Fibroblast of the conjunctiva (primary cell): ENCODE measurements around the gene CTRB2.
"Not testable (repeated sequence)": the region's sequence is repeated elsewhere in the genome, so short reads cannot be mapped to it uniquely, and the experiment has no call there.

Source experiments
- DNase-seq: peaks from one replicate; pipeline ENCODE4 v3.0.0-alpha.2; 2010; ENCODE audit warnings: low read depth

Gene CTRB2

DNA sequence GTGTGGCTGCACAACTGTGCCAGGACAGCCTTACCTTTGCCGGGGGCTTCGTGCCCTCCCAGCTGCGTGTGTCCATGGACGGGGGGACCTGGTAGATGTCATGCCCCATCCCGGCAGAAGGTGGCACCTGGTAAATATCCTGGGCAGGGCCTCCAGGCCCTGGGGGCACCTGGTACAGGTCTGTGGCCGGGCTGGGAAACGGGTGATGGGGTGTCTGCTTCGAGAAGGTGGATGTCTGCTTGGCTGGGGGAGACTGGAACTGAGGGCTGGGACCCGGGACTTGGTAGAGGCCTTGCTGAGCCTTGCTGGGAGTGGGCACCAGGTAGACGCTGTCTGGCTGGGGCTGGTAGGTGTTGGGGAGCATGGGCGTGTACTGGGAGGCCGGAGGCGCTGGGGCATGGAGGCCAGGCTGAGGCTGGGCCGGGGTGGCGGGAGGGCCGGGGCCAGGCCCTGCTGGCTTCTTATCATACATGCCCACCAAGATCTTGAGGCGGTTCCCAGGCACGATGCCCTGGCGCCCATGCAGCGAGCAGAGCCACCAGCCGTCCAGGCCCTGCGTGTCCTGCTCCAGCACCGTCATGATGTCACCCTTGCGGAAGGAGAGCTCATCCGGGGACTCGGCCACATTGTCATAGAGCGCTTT lies 35.6 kb upstream of the CTRB2 start:
- DNase-seq = not testable (repeated sequence)

DNA sequence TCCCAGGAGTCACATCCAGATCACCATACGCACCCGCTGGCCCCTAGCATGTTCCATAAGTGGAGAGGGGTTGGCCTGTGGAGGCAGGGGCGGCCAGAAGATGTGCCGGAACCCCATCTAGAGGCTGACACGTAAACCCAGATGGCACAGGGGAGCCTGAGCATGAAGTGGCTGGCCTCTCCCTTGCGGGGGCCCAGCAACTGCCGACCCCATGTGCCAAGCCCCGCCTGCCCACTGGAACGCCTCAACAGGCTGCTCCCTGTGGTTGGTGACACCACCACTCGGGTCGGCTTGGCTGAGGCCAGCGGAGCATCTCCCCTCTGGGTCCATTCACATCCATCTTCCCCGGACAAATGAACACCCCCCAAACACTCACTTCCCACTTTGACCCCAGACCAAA lies 35.0 kb upstream of the CTRB2 start:
- no peak for DNase-seq

DNA sequence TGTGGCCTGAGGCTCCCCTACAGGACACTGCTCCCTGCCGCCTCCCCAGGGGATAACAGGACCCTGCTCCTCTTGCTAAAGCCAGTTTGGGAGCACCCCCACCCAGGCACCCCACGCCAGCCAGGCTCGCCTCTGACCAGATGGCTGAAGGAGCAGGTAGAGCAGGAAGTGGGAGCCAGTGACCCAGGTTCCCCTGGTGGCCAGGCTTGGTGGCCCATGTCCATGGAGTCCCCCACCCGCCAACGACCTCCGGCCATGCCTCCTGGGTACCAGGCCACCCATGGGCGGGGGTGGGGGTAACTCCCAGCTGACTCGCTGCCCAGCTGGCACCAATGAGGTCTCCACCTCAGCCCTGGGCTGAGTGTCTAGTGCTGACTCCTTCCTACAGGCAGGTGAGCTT lies 34.5 kb upstream of the CTRB2 start:
- no peak for DNase-seq

DNA sequence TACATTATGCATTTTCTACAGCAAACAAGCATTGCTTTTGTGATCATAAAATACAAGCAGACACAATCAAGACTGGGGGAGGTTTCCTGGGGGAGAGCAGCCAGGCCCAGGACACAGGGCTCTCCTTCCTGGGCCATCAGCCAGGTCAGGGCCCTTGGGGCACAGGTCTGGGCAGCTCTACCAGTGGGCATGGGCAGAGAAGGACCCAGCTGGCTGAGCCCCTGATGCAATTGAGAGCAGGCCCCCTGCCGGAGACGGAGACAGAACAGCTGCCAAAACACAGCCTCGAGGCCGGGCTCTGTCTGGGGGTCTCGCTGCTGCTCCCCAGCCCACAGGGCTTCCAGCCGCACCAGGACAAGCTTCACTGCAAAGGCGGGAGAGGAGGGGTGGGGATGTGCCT lies 33.7 kb upstream of the CTRB2 start:
- DNase-seq = not testable (repeated sequence)

DNA sequence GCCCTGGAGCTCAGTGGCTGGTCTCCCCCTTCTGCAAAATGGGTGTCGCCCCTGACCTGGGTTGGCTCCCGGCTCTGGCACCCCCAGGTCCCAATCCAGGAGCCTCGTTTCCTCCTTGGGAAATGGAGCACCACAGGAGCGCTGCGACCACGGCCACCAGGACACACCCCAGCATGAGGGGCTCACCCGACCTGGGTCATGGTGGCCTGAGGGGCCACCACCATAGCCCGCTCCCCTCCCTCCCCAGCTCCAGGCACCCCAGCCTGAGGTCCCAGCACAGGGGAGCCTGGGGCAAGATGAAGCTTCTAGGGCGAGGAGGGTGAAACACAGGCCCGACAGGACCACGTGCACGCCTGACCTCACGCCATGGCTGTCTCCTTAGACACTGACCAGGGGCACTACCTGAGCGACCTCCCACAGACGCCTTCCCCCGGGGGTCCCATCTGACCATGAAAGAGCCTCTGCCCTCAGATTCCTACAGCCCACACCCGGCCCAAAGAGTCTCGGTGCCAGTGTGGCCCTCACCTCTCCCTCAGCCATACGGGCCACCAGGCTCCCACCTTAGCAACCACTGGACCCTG lies 32.7 kb upstream of the CTRB2 start:
- no peak for DNase-seq

DNA sequence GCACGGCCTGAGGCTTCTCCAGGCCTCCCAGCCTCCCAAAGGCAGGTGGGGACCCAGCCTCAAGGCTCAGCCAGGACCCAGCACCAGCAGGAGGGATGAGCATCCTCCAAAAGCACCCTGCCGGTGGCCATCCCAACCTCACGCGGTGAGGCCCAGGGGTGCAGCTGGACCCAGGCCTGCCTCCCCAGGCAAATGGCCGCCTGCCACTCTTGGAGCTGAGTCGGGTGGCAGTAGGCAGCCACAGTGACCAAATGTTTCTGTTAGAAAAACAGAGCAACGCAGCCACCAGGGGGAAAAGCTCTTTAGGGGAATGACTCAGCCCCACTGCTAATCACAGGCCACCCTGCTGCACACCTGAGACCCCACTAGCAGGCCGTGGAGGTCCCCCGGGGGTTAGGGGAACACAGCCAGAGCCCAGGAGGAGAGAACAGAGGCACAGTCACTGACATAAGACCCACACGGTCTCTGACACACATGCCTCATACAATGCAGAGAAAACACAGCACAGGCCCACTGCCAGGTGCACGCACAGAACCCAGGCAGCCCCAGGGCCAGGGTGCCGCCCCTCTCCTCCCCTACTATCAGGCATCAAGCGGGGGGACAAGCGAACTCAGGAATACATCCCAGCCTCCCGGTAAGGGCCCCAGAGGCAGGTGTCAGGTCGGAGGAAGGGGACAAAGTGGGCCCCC lies 32.0 kb upstream of the CTRB2 start:
- no peak for DNase-seq

DNA sequence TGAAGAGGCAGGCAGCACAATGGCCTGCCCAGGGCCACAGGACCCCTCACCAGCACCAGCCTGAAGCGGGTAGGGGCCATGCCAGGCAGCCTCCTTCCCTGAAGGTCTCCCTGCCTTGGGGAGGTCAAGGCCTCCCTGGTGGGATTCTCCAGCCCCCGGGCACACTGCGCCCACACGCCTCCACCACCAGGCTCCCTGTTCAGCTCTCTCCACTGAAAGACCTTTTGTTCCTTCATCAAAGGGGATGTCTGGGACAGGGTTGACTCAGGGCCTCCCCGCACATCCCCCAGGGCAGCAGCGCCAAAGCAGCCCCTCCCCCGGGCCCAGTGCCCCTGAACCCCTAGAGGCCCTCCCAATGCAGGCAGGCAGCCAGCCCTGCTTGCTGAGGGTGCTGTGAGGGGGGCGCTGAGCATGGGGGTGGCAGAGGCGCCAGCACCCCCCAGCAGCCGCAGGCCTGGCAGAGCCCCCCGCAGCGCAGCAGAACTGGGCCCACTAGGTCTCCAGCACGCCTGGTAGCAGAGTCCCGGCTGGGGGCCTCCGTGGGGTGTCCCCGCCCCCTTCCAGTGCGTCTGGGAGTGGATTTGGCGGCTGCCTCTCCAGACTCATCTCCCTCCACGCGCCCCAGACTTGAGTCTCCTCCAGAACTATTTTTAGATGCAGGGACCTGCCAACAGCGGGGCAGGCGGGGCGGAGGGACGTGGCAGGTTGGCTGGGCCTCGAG lies 31.3 kb upstream of the CTRB2 start:
- DNase-seq = peak; percentile 76

DNA sequence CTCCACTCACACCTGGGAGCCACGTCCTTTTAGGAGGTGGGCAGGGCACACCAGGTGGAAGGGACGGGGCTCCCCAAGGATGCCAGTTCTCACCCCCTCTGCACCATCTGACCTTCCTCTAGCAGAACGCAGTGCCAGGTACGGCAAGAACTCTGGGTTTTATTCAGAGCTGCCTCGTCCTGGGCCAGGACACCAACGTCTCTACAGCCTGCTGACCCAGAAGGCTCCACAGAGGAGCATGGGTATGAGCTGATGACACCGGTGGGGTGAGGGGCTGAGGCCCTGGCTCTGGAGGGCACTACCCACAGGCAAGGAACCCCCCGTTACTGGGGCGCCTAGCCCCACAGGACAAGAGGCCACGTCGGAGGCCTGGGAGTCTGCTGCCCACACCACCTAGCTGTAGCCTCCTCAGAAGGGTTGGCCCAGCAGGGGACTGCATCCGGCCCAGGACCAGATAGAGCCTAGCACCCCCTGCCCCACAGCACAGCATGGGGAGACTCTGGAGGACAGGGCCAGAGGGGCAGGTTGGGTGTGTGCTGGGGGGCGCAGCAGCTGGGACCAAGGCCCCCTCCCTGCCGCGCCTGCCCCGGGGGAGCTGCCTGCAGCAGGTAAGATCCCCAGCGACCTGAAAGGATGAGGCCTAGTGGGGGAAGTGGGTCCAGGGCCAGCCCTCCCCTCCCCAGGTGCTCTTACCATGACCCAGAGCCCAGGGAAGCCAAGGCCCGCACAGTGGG lies 30.6 kb upstream of the CTRB2 start:
- DNase-seq = no peak

DNA sequence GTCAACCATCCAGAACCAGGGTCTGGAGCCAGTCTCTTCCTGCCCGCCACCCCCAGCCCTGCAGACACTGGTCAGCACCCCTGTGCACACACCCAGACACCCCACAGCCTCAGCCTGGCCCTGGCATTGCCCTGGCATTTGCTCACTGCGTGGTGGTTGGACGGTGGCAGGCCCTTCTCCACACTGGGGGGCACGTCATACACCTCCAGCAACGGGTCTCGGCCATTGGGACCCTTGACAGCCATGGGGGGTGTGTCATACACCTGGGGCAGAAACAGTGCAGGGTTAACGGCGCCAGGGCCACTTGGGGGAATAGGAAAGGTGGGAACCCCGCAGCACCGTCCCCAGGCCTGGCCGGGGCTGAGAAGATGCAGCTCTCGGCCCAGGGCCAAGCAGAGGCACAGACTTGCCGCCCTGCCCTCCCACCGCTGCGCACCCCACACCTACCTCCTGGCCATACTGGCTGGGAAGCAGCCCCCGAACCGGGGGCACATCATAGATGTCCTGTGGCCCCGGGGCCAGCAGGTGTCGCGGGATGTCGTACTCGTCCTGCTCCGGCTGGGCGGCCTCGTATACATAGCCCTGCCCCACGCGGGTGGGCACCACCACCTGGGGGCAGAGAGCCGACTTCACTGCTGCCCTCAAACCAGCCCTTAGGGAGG lies 29.9 kb upstream of the CTRB2 start:
- no peak for DNase-seq

DNA sequence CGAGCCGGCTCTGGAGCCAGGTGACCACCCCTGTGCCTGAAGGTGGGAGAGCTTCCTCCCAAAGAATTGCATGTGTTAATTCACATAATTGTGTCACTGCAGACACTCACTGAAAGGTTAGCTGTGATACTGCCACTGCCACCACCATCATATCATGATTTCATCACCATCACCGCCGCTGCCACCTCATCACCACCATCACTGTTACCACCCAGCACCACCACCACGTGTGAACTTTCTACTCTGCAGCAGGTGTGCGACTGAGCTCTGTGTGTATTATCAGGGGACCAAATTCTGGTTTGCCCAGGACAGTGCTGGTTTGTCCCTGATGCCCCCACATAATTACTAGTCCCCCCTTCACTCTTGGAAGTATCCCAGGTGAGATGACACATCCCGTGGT lies 29.3 kb upstream of the CTRB2 start:
- no peak for DNase-seq

DNA sequence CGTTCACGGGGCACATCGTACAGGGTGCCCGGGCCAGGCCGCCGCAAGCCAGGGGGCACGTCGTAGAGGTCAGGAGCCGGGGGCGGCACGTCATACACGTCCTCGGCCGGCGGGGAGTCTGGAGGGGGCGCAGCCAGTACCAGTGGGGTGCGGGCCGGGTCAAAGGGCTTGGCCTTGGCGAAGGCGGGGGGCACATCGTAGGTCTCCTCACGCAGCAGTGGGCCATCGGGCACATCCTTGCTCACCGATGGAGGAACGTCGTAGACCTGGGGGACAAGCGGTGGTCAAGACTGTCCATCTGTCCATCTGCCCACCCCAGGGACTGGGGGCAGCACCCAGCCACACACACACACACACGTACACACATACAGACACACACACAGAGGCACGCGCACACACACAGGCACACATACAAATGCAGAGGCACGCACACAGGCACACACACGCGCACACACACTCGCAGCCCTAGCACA lies 28.8 kb upstream of the CTRB2 start:
- DNase-seq = no peak

DNA sequence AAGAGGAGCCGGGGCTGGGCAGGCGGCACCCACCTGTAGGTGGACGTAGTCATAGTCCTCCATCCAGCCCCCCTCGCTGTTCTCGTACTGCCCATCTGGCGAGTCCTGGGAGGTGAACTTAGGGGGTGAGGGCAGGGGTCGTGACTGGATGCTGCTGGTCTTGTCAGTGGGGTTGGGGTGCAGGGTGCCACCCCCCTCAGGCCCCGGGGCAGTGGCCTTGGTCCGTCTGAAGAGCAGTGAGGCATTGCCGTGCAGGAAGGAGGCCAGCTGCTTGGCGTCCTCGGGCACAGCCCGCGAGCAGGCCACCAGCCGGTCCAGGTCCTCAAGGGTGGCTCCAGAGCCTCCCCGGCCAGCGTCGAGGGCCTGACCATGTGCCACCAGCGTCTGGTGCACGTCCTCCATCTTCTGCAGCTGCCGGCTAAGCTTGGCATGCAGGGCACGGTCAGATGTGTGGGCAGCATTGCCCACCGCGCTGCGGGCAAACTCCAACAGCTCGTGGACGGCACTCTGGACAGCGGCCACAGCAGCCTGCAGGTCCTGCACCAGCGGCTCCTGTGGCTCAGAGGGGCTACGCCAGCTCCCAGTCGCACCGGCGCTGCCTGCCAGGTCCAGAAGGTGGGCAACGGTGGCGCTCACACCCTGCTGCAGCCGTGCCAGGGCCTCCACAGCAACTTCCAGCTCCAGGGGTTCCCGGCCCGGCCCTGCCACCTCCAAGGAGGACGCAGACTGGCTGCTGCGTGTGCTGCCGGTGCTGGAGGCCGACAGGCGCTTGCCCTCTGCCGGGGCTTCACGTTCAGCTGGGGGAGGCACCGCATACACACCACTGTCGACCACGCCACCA lies 28.1 kb upstream of the CTRB2 start:
- DNase-seq = no peak

DNA sequence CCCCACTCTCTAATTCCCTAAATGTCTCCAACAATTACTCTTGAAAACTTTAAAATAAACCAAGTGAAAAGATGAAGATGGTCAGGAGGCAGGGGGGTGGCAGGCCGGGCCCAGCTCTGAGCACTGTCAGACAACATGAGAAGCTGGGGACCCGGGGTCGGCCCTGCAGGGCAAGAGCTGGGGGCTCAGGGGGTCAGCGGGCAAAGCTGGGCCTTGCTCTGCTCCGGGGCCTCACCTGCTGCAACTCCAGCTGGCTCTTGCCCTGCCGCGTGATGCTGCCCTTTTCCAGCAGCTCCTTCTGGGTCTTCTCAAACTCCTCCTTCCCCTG lies 26.6 kb upstream of the CTRB2 start:
- DNase-seq = no peak

DNA sequence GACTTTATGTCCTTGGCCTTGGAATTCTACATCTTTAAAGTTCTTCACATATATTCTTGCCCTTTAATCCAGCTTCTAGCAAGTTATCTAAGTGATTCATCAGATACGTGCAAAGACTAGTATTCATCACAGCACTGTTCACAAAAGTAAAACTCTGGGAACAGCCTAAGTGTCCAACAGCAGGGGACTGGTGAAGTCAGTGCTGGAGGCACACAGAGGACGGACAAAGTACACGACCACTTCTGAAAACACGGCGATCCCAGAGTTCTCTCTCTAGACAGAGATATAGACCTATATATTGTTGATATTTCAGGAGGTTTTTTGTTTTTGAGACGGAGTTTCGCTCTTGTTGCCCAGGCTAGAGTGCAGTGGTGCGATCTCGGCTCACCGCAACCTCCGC lies 24.6 kb upstream of the CTRB2 start:
- no peak for DNase-seq

DNA sequence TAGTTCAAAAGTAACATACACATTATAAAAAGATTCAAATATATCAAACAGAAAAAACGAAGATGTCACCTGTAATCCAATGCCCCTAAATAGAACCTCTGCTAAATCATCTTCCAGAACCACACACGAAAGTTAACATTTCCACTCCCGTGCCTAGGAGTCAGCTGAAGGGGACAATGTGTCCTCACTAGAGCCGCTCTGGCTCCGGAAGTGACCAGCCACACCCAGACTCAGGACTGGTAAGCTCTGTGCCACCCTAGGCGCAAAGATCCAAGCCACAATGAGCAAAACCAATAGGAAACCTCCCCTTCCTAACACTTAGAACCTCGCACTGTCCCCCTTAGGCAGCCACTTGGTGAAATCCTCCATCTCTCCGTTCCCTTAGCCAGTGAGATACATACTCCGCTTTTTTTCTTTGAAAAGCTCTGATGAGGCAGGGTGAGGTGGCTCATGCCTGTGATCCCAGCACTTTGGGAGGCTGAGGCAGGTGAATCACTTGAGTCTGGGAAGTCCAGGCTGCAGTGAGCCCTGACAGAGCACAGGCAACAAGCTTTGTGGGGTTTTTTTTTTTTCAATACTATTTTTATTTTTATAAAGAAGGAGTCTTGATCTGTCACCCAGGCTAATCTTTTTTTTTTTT lies 23.6 kb upstream of the CTRB2 start:
- DNase-seq = no peak

DNA sequence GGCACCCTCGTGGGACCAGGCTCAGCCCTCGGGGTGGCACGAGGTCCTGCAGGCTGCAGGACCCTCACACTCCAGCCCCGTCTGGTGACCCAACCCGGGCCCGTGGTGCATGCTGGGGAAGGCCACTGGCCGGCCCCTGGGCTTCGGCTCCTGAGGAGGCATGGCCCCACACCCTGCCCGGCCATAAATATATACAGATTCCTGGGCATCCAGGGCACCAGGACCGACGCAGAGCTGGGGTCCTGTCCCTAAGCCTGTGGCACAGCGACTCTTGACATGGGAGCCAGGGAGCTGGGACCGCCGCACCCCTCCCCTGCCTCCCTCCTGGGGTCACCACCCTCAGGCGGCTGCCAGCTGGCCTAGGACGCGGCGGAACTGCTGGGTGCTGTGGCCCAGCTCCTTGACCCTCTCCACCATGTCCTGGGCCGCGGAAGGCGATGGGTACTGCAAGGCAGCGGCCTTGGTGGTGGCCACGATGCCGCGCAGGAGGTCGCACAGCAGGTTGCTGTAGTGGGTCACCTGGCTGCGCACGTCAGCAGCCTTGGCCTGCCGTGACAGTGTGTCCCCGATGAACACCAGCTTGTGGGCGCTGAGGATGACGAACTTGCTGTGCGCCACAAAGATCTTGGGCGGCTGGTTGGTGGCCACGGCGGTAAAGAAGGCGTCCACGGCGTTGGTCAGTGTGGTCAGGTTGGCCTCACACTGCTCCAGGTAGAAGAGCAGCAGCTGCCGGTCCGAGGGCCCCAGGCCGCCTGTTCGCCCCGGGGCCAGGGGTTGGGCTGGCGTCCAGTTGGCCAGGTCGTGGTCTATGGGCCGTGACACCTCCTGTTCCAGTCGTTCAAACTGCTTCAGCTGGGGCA lies 22.4 kb upstream of the CTRB2 start:
- DNase-seq = no peak

DNA sequence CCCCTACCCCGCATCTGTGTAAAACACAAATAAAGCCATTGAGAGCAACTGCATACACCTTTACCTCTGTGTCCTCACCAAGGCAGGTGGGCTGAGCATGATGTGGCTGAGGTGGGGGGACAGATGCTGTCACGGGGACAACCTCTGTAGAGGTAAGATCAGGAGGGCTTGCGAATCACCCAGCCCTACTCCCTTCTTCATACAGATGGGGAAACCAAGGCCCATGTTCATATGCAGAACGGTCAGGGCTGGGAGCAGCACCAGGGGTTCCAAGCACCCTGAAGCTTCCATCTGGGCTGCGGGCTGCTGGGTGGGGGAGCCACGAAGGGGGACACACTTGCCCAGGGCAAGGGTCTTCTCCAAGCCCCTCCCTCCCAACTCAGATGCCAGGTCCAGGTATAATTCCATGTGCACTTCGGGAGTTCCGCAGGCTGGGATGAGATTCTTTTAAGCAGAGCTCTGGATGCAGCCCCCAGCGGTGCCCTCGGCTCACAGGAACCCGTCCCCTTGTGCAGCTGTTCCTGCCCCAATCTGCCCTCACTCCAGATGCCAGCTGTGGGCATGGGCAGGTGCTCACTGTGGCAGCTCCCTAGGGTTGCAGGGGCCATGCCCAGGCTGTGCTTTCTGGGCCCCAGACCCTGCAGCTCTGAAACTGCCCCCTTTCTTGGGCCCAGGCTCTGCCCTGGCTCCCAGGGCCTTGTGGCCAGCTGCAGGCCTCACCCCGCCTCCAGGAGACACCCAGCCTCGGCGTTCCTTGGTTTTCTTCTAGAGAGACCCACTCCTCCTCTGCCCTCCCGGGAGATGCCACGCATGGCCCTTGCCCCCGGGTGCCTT lies 21.4 kb upstream of the CTRB2 start:
- DNase-seq = no peak

DNA sequence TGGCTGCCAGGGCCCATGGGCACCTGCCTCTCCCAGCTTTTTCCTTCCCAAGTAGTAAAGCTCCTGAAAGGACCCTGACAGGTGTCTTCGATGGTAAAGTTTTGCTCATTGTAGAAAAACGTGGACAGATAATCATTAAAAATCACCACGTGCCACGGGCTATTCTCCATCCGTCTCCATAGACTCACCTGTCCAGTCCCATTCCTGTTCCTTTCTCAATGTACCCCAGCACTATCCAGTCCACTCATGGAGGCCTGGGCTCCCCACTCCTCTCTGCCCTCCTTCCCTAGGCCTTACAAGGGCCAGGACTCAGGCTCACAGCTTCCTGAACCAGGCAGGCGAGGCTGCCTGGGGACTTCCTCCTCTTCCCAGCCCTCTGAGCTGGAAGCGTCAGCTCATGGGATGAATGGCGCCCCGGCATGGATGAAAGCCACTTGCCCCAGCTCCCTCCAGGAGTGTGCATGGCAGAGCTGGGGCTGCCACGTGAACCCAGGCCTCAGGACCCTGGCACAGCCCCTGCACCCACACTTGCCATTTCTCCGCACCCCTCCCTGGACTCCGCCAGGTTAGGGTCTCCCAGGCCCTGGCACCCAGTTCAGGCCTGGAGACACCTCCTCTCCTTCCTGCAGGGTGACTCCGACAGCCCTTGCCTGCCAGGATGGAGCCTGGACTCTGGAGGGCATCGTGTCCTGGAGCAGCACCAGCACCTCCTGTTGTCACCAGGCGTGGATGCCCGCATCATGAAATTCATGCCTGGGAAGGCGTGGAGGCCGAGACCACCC lies 20.6 kb upstream of the CTRB2 start:
- DNase-seq = no peak
